ENCODE results near the gene PCDHGB7. TPM values are rescaled to one million over a fixed set of nuclear protein-coding genes. Genes with fewer than 3 reads are reported as not detected.
"Not testable (repeated sequence)": the region's sequence is repeated elsewhere in the genome, so short reads cannot be mapped to it uniquely, and the experiment has no call there.

The PCDHGB7 gene
- total and polyA plus RNA-seq, 8 donors, result 10.8 to 18.1 (median 15.7) TPM

DNA sequence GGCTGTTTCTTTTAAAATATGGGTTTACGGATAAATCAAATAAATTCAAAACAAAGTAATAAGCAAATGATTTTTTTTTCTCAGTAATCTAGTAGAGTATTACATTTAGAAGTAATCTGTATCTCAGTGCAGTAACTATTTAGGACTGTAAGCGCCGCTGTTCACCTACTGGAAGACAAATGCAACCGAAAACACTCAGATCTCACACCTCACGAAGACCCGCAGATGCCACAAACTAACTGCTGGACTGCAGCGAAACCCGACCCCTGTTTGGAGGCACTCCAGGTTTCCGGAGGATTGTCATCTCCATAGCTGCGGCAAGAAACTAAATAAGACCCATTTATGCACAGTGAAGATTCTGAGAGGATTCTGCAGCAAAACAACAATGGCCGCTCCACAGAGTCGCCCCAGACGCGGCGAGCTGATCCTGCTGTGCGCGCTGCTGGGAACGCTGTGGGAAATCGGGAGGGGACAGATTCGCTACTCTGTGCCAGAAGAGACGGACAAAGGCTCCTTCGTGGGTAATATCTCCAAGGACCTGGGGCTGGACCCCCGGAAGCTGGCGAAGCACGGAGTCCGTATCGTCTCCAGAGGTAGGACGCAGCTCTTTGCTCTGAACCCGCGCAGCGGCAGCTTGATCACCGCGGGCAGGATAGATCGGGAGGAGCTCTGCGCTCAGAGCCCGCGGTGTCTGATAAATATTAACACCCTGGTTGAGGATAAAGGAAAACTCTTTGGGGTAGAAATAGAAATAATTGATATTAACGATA lies 24.9 kb upstream of the PCDHGB7 start, which contains the start of gene PCDHGA8:
PCDHGA8 (plus strand) TSS at position 205 of the 770 bp plus-strand sequence; CDS start at position 386, 181 bp downstream.
- Histone ChIP-seq H3K27ac (no peak within 1 kb of the TSS), H3K4me1 (no peaks in the 10 kb centered on the region), H3K36me3 (no peaks in the 10 kb centered on the region), H3K4me3 (no peak within 1 kb of the TSS), H3K27me3 (peaks cover 5 to 89% of the 10 kb centered on the region in 2 donors), H3K9me3 (peaks cover 0 to 73% of the 10 kb centered on the region in 2 donors)
- intact Hi-C loops (cut with DNase I), result loop anchor here in 1 of 2 donors (5.0 kb wide), 1 partner anchor 40 kb away; the partner anchor contains the start of gene PCDHGA12
- ATAC-seq (no peak), DNase-seq (no peak)
- TF ChIP-seq, protein P1, sequence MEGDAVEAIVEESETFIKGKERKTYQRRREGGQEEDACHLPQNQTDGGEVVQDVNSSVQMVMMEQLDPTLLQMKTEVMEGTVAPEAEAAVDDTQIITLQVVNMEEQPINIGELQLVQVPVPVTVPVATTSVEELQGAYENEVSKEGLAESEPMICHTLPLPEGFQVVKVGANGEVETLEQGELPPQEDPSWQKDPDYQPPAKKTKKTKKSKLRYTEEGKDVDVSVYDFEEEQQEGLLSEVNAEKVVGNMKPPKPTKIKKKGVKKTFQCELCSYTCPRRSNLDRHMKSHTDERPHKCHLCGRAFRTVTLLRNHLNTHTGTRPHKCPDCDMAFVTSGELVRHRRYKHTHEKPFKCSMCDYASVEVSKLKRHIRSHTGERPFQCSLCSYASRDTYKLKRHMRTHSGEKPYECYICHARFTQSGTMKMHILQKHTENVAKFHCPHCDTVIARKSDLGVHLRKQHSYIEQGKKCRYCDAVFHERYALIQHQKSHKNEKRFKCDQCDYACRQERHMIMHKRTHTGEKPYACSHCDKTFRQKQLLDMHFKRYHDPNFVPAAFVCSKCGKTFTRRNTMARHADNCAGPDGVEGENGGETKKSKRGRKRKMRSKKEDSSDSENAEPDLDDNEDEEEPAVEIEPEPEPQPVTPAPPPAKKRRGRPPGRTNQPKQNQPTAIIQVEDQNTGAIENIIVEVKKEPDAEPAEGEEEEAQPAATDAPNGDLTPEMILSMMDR (IDR thresholded peaks at IDR 0.05), result no peak

DNA sequence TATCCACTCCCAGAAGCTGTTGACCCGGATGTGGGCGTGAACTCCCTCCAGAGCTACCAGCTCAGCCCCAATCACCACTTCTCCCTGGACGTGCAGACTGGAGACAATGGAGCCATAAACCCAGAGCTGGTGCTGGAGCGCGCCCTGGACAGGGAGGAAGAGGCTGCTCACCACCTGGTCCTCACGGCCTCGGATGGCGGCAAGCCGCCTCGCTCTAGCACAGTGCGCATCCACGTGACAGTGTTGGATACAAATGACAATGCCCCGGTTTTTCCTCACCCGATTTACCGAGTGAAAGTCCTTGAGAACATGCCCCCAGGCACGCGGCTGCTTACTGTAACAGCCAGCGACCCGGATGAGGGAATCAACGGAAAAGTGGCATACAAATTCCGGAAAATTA lies 24.2 kb upstream of the PCDHGB7 start:
- Histone ChIP-seq H3K4me1 (no peaks in the 10 kb centered on the region), H3K27me3 (peaks cover 5 to 89% of the 10 kb centered on the region in 2 donors), H3K36me3 (no peaks in the 10 kb centered on the region), H3K4me3 (no peak overlapping the region), H3K27ac (no peak overlapping the region), H3K9me3 (peaks cover 0 to 74% of the 10 kb centered on the region in 2 donors)
- DNase-seq, result no peak
- TF ChIP-seq, protein P1 (IDR thresholded peaks at IDR 0.05), result no peak
- ATAC-seq, result no peak
- intact Hi-C loops (cut with DNase I), result loop anchor here in 1 of 2 donors (5.0 kb wide), 1 partner anchor 39 kb away; the partner anchor contains the start of gene PCDHGA12

DNA sequence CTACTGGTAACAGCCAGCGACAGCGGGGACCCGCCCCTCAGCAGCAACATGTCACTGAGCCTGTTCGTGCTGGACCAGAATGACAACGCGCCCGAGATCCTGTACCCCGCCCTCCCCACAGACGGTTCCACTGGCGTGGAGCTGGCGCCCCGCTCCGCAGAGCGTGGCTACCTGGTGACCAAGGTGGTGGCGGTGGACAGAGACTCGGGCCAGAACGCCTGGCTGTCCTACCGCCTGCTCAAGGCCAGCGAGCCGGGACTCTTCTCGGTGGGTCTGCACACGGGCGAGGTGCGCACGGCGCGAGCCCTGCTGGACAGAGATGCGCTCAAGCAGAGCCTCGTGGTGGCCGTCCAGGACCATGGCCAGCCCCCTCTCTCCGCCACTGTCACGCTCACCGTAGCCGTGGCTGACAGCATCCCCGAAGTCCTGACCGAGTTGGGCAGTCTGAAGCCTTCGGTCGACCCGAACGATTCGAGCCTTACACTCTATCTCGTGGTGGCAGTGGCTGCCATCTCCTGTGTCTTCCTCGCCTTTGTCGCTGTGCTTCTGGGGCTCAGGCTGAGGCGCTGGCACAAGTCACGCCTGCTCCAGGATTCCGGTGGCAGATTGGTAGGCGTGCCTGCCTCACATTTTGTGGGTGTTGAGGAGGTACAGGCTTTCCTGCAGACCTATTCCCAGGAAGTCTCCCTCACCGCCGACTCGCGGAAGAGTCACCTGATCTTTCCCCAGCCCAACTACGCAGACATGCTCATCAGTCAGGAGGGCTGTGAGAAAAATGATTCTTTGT lies 22.9 kb upstream of the PCDHGB7 start:
- H3K4me3 ChIP-seq, DNase-seq, H3K4me1 ChIP-seq, ATAC-seq, H3K36me3 ChIP-seq, H3K27ac ChIP-seq: not testable (repeated sequence)
- Histone ChIP-seq H3K27me3 (peaks cover 16 to 89% of the 10 kb centered on the region in 2 donors), H3K9me3 (peaks cover 0 to 73% of the 10 kb centered on the region in 2 donors)
- intact Hi-C loops (cut with DNase I), result loop anchor here in 1 of 2 donors (5.0 kb wide), 1 partner anchor 38 kb away; the partner anchor contains the start of gene PCDHGA12

DNA sequence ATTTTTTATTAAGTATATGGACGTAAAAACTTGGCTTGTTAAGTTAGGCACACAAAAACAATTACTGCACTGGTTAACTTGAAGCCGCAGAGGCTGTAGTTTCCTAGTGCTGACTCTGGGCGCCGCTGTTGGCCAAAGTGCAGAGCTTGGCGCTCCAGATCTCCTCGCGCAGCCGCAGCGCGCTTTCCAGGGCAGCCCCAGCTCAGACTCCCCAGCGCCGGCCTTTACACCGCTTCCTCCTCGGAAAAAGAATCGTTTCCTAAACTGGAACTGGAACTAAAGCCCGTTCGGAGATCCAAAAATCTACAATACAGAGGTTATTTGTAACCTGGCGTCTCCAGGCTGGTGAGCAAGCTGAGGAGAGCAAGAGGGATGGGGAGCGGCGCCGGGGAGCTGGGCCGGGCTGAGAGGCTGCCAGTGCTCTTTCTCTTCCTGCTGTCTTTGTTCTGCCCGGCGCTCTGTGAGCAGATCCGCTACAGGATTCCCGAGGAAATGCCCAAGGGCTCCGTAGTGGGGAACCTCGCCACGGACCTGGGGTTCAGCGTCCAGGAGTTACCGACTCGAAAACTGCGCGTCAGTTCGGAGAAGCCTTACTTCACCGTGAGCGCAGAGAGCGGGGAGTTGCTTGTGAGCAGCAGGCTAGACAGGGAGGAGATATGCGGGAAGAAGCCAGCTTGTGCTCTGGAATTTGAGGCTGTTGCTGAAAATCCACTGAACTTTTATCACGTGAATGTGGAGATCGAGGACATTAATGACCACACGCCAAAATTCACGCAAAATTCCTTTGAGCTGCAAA lies 19.5 kb upstream of the PCDHGB7 start, which contains the start of gene PCDHGB5:
PCDHGB5 (plus strand) TSS at position 192 of the 796 bp plus-strand sequence; CDS start at position 373, 181 bp downstream.
- H3K4me1 ChIP-seq; intact Hi-C loops (cut with DNase I); H3K36me3 ChIP-seq; H3K27ac ChIP-seq: not testable (repeated sequence)
- DNase-seq (peak in 1 of 4 donors; percentile 16), ATAC-seq (peak; percentile 99)
- peaks cover 3 to 71% of the 10 kb centered on the region in 2 donors for H3K9me3 ChIP-seq
- peaks cover 22 to 94% of the 10 kb centered on the region in 2 donors for H3K27me3 ChIP-seq
- TF ChIP-seq, protein P1 (IDR thresholded peaks at IDR 0.05), result peak; percentile 37 to 59
- peak within 1 kb of the TSS in 1 of 2 donors; percentile 25 for H3K4me3 ChIP-seq

DNA sequence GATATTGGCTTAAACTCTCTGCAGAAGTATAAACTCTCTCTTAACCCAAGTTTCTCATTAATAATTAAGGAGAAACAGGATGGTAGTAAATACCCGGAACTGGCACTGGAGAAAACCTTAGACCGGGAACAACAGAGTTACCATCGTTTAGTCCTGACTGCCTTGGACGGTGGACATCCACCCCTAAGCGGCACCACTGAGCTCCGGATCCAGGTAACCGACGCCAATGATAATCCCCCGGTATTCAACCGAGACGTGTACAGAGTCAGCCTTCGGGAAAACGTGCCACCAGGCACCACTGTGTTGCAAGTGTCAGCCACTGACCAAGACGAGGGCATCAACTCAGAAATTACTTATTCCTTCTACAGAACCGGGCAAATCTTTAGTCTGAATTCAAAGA lies 18.9 kb upstream of the PCDHGB7 start:
- intact Hi-C loops (cut with DNase I), result no loop called here
- no peak overlapping the region for H3K27ac ChIP-seq
- H3K9me3 ChIP-seq, result peaks cover 3 to 71% of the 10 kb centered on the region in 2 donors
- H3K27me3 ChIP-seq, result peaks cover 22 to 94% of the 10 kb centered on the region in 2 donors
- H3K4me1 ChIP-seq, result no peaks in the 10 kb centered on the region
- DNase-seq (no peak), ATAC-seq (no peak)
- no peak overlapping the region for H3K4me3 ChIP-seq
- H3K36me3 ChIP-seq, result peaks cover 0 to 7% of the 10 kb centered on the region in 2 donors
- TF ChIP-seq, protein P1 (IDR thresholded peaks at IDR 0.05), result no peak

Data from left lung (tissue), 10 donors.